Subcutaneous adipose tissue (tissue), 4 donors: ENCODE results near the gene TEX19. TPM values are rescaled to one million over a fixed set of nuclear protein-coding genes. Genes with fewer than 3 reads are reported as not detected.

Source experiments
- total RNA-seq, 4 donors: library from RNA; depleted of rRNA; stranded (reverse); fragments of >200 nt; gene quantifications; one replicate each; pipeline ENCODE4 v1.1.0, GENCODE V29; 2016
- TF ChIP-seq, protein P1 (sequence below): fragments of 450-650 bp; IDR thresholded peaks from one replicate; pipeline ENCODE4 v1.5.1; 2016; ENCODE audit warnings: low read depth, mild to moderate bottlenecking, control low read depth, antibody characterized with exemption, moderate library complexity

The TEX19 gene
- total RNA-seq, 4 donors from 2014 or later = not detected

DNA sequence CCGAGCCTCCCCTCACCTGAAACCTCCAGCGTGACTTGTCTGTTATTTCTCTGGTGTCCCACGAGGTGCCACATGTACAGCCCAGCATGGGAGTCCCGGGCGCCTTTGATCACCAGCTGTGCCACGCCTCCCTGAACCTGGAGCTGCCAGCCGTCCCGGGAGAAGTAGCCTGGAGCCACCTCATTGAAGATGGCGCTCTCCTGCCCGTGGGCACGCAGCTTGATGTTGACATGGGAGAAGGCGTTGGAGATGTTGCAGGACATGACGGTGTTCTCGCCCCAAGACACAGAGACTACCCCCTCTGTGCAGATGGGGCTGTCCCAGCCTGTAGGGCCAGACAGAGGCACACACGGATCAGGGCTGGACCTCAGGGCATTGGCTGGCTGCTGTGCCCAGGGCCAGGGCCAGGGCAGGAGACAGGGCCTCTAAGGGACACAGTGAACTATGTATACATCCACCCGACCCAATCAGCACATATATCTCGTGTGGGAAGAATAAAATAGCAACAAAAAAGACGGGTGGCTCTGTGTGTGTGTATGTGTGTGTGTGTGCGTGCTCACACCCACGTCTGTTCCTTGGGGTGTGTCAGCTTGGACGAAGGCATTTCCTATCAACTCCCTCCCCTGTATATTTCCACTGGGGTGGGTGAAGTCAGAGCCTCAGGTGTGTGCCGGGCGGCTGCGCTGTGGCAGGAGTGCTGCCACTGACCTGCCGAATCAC, 34.3 kb upstream of the TEX19 start:
- TF ChIP-seq, protein P1, sequence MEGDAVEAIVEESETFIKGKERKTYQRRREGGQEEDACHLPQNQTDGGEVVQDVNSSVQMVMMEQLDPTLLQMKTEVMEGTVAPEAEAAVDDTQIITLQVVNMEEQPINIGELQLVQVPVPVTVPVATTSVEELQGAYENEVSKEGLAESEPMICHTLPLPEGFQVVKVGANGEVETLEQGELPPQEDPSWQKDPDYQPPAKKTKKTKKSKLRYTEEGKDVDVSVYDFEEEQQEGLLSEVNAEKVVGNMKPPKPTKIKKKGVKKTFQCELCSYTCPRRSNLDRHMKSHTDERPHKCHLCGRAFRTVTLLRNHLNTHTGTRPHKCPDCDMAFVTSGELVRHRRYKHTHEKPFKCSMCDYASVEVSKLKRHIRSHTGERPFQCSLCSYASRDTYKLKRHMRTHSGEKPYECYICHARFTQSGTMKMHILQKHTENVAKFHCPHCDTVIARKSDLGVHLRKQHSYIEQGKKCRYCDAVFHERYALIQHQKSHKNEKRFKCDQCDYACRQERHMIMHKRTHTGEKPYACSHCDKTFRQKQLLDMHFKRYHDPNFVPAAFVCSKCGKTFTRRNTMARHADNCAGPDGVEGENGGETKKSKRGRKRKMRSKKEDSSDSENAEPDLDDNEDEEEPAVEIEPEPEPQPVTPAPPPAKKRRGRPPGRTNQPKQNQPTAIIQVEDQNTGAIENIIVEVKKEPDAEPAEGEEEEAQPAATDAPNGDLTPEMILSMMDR = no peak

DNA sequence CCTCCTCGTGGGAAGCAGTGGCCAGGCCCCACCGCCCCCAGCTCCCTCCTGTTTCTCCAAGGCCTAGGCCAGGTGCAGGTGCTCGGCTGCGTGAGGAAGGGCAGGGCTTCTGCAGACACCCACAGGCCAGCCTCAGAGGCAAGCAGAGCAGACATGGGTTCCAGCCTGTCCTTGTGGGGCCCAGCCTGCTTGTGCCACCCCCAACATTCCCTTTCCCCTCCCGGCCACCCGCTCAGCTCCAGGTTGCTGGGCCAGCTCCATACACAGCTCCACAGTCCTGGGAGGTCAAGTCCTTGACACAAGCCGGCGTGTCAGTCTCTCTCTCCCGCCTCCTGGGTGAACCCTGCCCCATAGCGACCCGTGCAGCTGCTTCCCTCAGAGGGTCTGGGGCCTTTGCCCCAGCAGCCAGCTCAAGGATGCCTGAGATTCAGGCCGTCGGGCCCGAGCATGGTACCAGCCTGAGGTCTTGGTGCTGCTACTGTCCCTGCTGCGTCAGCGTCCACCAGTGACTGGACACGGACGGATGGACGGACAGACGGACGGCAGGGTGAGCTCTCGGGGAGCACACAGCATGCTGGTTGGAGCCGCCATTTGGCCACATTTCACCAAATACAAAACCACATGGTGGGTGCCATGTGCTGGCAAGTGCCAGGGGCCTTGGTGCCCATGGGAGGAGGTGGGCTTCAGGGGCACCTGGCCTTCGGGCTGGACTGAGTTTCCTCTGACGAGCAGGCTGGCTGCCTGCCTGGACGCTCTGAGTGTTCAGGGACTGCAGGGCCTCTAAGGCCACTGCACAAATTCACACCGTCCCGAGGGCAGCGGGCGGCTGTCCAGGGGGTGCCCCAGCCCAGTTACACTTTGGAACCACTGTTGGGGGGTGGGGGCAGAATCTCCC, 33.5 kb upstream of the TEX19 start:
- TF ChIP-seq, protein P1 = no peak

DNA sequence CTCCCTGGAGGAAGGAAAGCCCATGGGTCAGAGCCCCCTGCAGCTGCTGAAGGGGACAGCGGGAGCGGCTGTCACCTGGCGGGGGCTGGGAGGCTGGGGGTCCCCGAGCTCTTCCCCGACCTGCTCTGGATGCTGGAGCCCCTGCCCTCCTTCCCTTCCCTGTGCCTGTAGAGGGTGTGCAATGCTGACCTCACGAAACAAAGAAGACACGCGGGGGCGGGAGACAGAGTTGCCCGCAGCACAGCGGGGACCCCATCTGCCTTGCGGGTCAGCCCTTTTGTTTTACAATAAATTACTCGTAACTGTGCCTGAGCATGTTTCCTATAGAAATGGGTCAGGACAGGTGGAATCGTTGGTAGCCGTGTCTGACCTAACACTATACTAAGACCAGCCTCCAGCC, 31.8 kb upstream of the TEX19 start:
- TF ChIP-seq, protein P1 = no peak

DNA sequence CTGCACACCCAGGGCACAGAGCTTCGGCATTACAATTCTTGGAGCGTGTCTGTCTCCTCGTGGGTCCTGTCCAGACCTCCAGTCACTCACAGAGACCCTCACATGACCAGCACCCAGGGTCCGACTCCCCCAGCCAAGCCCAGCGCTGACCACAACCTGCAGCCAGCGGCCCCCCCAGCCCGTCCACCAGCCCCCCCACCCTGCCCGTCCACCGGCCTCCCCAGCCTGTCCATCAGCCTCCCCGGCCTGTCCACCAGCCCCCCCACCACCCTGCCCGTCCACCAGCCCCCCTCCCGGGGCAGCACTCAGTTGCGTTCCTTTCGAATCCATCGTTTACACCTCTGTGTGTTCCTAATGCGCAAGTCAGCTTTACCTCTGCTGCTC, 31.3 kb upstream of the TEX19 start:
- TF ChIP-seq, protein P1 = no peak

DNA sequence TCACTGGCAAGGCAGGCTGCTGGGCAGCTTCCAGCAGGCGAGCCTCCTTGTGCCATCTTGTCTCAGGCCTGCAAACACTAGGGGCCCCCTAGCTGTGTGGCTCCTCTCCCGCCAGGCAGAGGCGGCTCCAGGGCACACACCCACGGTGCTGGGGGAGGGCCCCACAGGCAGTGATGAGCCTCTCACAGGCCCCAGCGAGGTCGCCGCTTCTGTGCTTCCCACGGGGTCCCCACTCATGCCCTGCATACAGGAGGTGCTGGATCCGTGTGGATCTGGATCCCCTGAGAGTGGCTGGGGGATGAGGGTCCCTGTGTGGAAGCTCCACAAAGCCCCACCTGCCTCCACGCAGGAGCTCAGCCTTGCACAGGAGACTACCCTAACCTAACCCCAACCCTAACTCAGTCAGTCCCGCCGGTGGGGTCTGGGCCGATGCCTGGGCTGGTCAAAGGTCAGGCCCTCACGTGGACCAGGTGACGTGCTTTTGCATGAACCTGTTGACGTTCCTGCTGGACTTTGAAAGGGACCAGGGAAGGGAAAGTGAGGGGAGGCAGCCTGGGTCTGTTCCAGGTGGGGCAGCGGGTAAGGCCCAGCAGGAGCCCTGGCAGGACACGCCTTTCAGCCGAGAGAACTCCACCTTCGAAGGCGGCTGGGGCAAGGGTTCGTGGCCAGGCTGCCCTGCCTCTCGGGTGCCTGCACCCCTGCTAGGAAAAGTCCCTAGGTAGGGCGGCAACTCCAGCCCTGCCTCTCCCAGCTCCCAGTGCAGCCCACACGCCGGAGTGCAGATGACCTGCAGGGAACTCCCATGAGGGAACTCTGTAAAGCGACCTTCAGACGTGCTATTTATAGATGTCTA, 30.7 kb upstream of the TEX19 start:
- TF ChIP-seq, protein P1 = no peak

DNA sequence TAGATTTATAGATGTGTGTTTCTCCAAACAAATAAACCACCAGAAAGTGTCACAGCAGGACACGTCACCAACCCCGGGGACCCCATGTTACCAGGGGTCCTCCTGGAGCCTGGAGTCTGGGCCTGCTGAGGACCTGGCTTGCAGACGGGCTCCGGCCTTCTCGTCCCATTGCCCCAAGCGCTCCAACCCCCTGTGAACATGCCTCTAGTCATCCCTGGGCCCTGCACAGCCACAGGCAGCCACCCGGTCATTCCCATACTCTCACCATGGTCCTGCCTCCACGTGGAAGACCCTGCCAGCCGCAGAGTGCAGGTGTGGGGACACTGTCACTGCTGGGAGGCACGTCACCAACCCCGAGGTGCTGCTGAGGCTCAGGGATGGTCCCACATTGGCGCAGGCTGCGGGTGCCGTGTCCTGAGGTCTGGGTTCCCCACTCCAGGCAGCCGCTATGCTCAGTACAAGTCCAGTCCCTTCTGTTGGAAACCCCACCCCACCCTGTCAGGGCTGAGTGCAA, 30.0 kb upstream of the TEX19 start:
- TF ChIP-seq, protein P1 = no peak
